ENCODE data around the gene ADAMTS10. TPM values are rescaled to one million over a fixed set of nuclear protein-coding genes. Genes with fewer than 3 reads are reported as not detected.

Gene ADAMTS10
- total RNA-seq = under 0.01 and 7.6 TPM in 2 replicates

GRCh38 chr19:8610041-8610935 lies at the start of gene ADAMTS10:
ADAMTS10 (minus strand) TSS chr19:8610715; CDS start chr19:8605710, 5,005 bp downstream.

GRCh38 chr19:8629996-8630683 lies 19.6 kb upstream of the ADAMTS10 start, which contains the start of gene NFILZ:
NFILZ (plus strand) TSS chr19:8630633; CDS start chr19:8676766, 46,133 bp downstream.

GRCh38 chr19:8577247-8577646 lies 33.3 kb downstream of the ADAMTS10 start, which contains the start of gene MYO1F:
MYO1F (minus strand) TSS chr19:8577442; CDS start chr19:8577309, 133 bp downstream.

Other genes starting within 250 kb of the ADAMTS10 start
- 9.8 and 9.9 TPM in 2 replicates for gene ANGPTL4, start 246.6 kb downstream of the ADAMTS10 start, total RNA-seq
- 13.8 and 14.1 TPM in 2 replicates for gene RAB11B, start 220.4 kb downstream of the ADAMTS10 start, total RNA-seq
- 96.6 and 111 TPM in 2 replicates for gene MARCHF2, start 197.4 kb downstream of the ADAMTS10 start, total RNA-seq
- gene HNRNPM, start 165.7 kb downstream of the ADAMTS10 start, total RNA-seq = 100 and 117 TPM in 2 replicates
- not detected in 2 replicates for gene PRAM1, start 108.1 kb downstream of the ADAMTS10 start, total RNA-seq
- gene ZNF414, start 96.5 kb downstream of the ADAMTS10 start, total RNA-seq = 2.7 and 14.7 TPM in 2 replicates
- gene MYO1F, start 33.3 kb downstream of the ADAMTS10 start, total RNA-seq = 0.53 and 2.3 TPM in 2 replicates
- not detected in 2 replicates for gene NFILZ, start 19.9 kb upstream of the ADAMTS10 start, total RNA-seq
- not detected in 2 replicates for gene ACTL9, start 88.1 kb upstream of the ADAMTS10 start, total RNA-seq
- gene OR2Z1, start 110.9 kb upstream of the ADAMTS10 start, total RNA-seq = not detected in 2 replicates
- 13.5 and 26.2 TPM in 2 replicates for gene ZNF558, start 221.6 kb upstream of the ADAMTS10 start, total RNA-seq
- not detected in 2 replicates for gene MBD3L1, start 221.7 kb upstream of the ADAMTS10 start, total RNA-seq